Measurements from ENCODE around the gene ZFC3H1.

Gene ZFC3H1

GRCh38 chr12:71607494-71608330 is 55.9 kb downstream of the ZFC3H1 start:
- Histone ChIP-seq H3K9me3 (ENCODE audit: control insufficient read depth in 2 of 2, low read length in 2 of 2) (no peaks in the 10 kb centered on the region), H3K4me3 (ENCODE audit: low read length in 2 of 2) (no peak overlapping the region), H3K36me3 (ENCODE audit: control insufficient read depth in 2 of 2, insufficient read depth in 2 of 2, low read length in 2 of 2) (peaks cover 29 to 46% of the 10 kb centered on the region in 2 donors), H3K27me3 (ENCODE audit: control insufficient read depth in 2 of 2, insufficient read depth in 2 of 2, low read length in 2 of 2) (no peaks in the 10 kb centered on the region), H3K4me1 (ENCODE audit: control insufficient read depth in 2 of 2, insufficient read depth in 2 of 2, low read length in 2 of 2) (no peaks in the 10 kb centered on the region), H3K27ac (ENCODE audit: low read depth in 2 of 2, low read length in 2 of 2) (no peak overlapping the region), H3K9ac (ENCODE audit: low read depth in 1 of 2, low read length in 2 of 2) (no peak overlapping the region)

GRCh38 chr12:71605039-71605438 is 58.6 kb downstream of the ZFC3H1 start:
- H3K36me3 ChIP-seq (ENCODE audit: control insufficient read depth in 2 of 2, insufficient read depth in 2 of 2, low read length in 2 of 2): peaks cover 11 to 25% of the 10 kb centered on the region in 2 donors
- H3K4me3 ChIP-seq (ENCODE audit: low read length in 2 of 2): no peak overlapping the region
- H3K4me1 ChIP-seq (ENCODE audit: control insufficient read depth in 2 of 2, insufficient read depth in 2 of 2, low read length in 2 of 2): no peaks in the 10 kb centered on the region
- H3K9ac ChIP-seq (ENCODE audit: low read depth in 1 of 2, low read length in 2 of 2): no peak overlapping the region
- no peaks in the 10 kb centered on the region for H3K27me3 ChIP-seq (ENCODE audit: control insufficient read depth in 2 of 2, insufficient read depth in 2 of 2, low read length in 2 of 2)
- no peaks in the 10 kb centered on the region for H3K9me3 ChIP-seq (ENCODE audit: control insufficient read depth in 2 of 2, low read length in 2 of 2)
- H3K27ac ChIP-seq (ENCODE audit: low read depth in 2 of 2, low read length in 2 of 2): no peak overlapping the region

GRCh38 chr12:71602761-71603577 is 60.7 kb downstream of the ZFC3H1 start:
- Histone ChIP-seq H3K4me1 (ENCODE audit: control insufficient read depth in 2 of 2, insufficient read depth in 2 of 2, low read length in 2 of 2) (no peaks in the 10 kb centered on the region), H3K9ac (ENCODE audit: low read depth in 1 of 2, low read length in 2 of 2) (no peak overlapping the region), H3K27me3 (ENCODE audit: control insufficient read depth in 2 of 2, insufficient read depth in 2 of 2, low read length in 2 of 2) (no peaks in the 10 kb centered on the region), H3K9me3 (ENCODE audit: control insufficient read depth in 2 of 2, low read length in 2 of 2) (no peaks in the 10 kb centered on the region), H3K36me3 (ENCODE audit: control insufficient read depth in 2 of 2, insufficient read depth in 2 of 2, low read length in 2 of 2) (peaks cover 6 to 11% of the 10 kb centered on the region in 2 donors), H3K4me3 (ENCODE audit: low read length in 2 of 2) (no peak overlapping the region), H3K27ac (ENCODE audit: low read depth in 2 of 2, low read length in 2 of 2) (no peak overlapping the region)

- Histone ChIP-seq H3K36me3 (ENCODE audit: control insufficient read depth in 2 of 2, insufficient read depth in 2 of 2, low read length in 2 of 2) (peaks cover 3% of the 10 kb centered on the region in 2 donors), H3K9ac (ENCODE audit: low read depth in 1 of 2, low read length in 2 of 2) (no peak overlapping the region), H3K4me1 (ENCODE audit: control insufficient read depth in 2 of 2, insufficient read depth in 2 of 2, low read length in 2 of 2) (no peaks in the 10 kb centered on the region), H3K4me3 (ENCODE audit: low read length in 2 of 2) (no peak overlapping the region), H3K9me3 (ENCODE audit: control insufficient read depth in 2 of 2, low read length in 2 of 2) (no peaks in the 10 kb centered on the region), H3K27me3 (ENCODE audit: control insufficient read depth in 2 of 2, insufficient read depth in 2 of 2, low read length in 2 of 2) (no peaks in the 10 kb centered on the region), H3K27ac (ENCODE audit: low read depth in 2 of 2, low read length in 2 of 2) (no peak overlapping the region)
Observed at GRCh38 chr12:71601546-71601945, 62.1 kb downstream of the ZFC3H1 start.

- Histone ChIP-seq H3K9me3 (ENCODE audit: control insufficient read depth in 2 of 2, low read length in 2 of 2) (no peaks in the 10 kb centered on the region), H3K4me1 (ENCODE audit: control insufficient read depth in 2 of 2, insufficient read depth in 2 of 2, low read length in 2 of 2) (no peaks in the 10 kb centered on the region), H3K4me3 (ENCODE audit: low read length in 2 of 2) (no peak overlapping the region), H3K9ac (ENCODE audit: low read depth in 1 of 2, low read length in 2 of 2) (no peak overlapping the region), H3K36me3 (ENCODE audit: control insufficient read depth in 2 of 2, insufficient read depth in 2 of 2, low read length in 2 of 2) (no peaks in the 10 kb centered on the region), H3K27ac (ENCODE audit: low read depth in 2 of 2, low read length in 2 of 2) (no peak overlapping the region), H3K27me3 (ENCODE audit: control insufficient read depth in 2 of 2, insufficient read depth in 2 of 2, low read length in 2 of 2) (no peaks in the 10 kb centered on the region)
Observed at GRCh38 chr12:71599210-71599609, 64.4 kb downstream of the ZFC3H1 start.

GRCh38 chr12:71594214-71594948 is 69.3 kb downstream of the ZFC3H1 start:
- H3K36me3 ChIP-seq (ENCODE audit: control insufficient read depth in 2 of 2, insufficient read depth in 2 of 2, low read length in 2 of 2): no peaks in the 10 kb centered on the region
- H3K27ac ChIP-seq (ENCODE audit: low read depth in 2 of 2, low read length in 2 of 2): no peak overlapping the region
- H3K4me1 ChIP-seq (ENCODE audit: control insufficient read depth in 2 of 2, insufficient read depth in 2 of 2, low read length in 2 of 2): no peaks in the 10 kb centered on the region
- no peak overlapping the region for H3K4me3 ChIP-seq (ENCODE audit: low read length in 2 of 2)
- no peaks in the 10 kb centered on the region for H3K27me3 ChIP-seq (ENCODE audit: control insufficient read depth in 2 of 2, insufficient read depth in 2 of 2, low read length in 2 of 2)
- no peaks in the 10 kb centered on the region for H3K9me3 ChIP-seq (ENCODE audit: control insufficient read depth in 2 of 2, low read length in 2 of 2)
- H3K9ac ChIP-seq (ENCODE audit: low read depth in 1 of 2, low read length in 2 of 2): no peak overlapping the region

- H3K36me3 ChIP-seq (ENCODE audit: control insufficient read depth in 2 of 2, insufficient read depth in 2 of 2, low read length in 2 of 2): no peaks in the 10 kb centered on the region
- no peak overlapping the region for H3K9ac ChIP-seq (ENCODE audit: low read depth in 1 of 2, low read length in 2 of 2)
- H3K4me3 ChIP-seq (ENCODE audit: low read length in 2 of 2): no peak overlapping the region
- H3K27ac ChIP-seq (ENCODE audit: low read depth in 2 of 2, low read length in 2 of 2): no peak overlapping the region
- no peaks in the 10 kb centered on the region for H3K27me3 ChIP-seq (ENCODE audit: control insufficient read depth in 2 of 2, insufficient read depth in 2 of 2, low read length in 2 of 2)
- H3K4me1 ChIP-seq (ENCODE audit: control insufficient read depth in 2 of 2, insufficient read depth in 2 of 2, low read length in 2 of 2): no peaks in the 10 kb centered on the region
- H3K9me3 ChIP-seq (ENCODE audit: control insufficient read depth in 2 of 2, low read length in 2 of 2): no peaks in the 10 kb centered on the region
Observed at GRCh38 chr12:71592841-71593240, 70.8 kb downstream of the ZFC3H1 start.

- Histone ChIP-seq H3K27ac (ENCODE audit: low read depth in 2 of 2, low read length in 2 of 2) (no peak overlapping the region), H3K36me3 (ENCODE audit: control insufficient read depth in 2 of 2, insufficient read depth in 2 of 2, low read length in 2 of 2) (no peaks in the 10 kb centered on the region), H3K4me1 (ENCODE audit: control insufficient read depth in 2 of 2, insufficient read depth in 2 of 2, low read length in 2 of 2) (no peaks in the 10 kb centered on the region), H3K27me3 (ENCODE audit: control insufficient read depth in 2 of 2, insufficient read depth in 2 of 2, low read length in 2 of 2) (no peaks in the 10 kb centered on the region), H3K9ac (ENCODE audit: low read depth in 1 of 2, low read length in 2 of 2) (no peak overlapping the region), H3K9me3 (ENCODE audit: control insufficient read depth in 2 of 2, low read length in 2 of 2) (no peaks in the 10 kb centered on the region), H3K4me3 (ENCODE audit: low read length in 2 of 2) (no peak overlapping the region)
Observed at GRCh38 chr12:71591601-71592000, 72.0 kb downstream of the ZFC3H1 start.

- Histone ChIP-seq H3K36me3 (ENCODE audit: control insufficient read depth in 2 of 2, insufficient read depth in 2 of 2, low read length in 2 of 2) (no peaks in the 10 kb centered on the region), H3K27me3 (ENCODE audit: control insufficient read depth in 2 of 2, insufficient read depth in 2 of 2, low read length in 2 of 2) (no peaks in the 10 kb centered on the region), H3K9ac (ENCODE audit: low read depth in 1 of 2, low read length in 2 of 2) (no peak overlapping the region), H3K9me3 (ENCODE audit: control insufficient read depth in 2 of 2, low read length in 2 of 2) (no peaks in the 10 kb centered on the region), H3K4me1 (ENCODE audit: control insufficient read depth in 2 of 2, insufficient read depth in 2 of 2, low read length in 2 of 2) (no peaks in the 10 kb centered on the region), H3K4me3 (ENCODE audit: low read length in 2 of 2) (no peak overlapping the region), H3K27ac (ENCODE audit: low read depth in 2 of 2, low read length in 2 of 2) (no peak overlapping the region)
Observed at GRCh38 chr12:71589478-71589881, 74.2 kb downstream of the ZFC3H1 start.

- Histone ChIP-seq H3K36me3 (ENCODE audit: control insufficient read depth in 2 of 2, insufficient read depth in 2 of 2, low read length in 2 of 2) (no peaks in the 10 kb centered on the region), H3K4me1 (ENCODE audit: control insufficient read depth in 2 of 2, insufficient read depth in 2 of 2, low read length in 2 of 2) (no peaks in the 10 kb centered on the region), H3K4me3 (ENCODE audit: low read length in 2 of 2) (no peak overlapping the region), H3K9me3 (ENCODE audit: control insufficient read depth in 2 of 2, low read length in 2 of 2) (no peaks in the 10 kb centered on the region), H3K27ac (ENCODE audit: low read depth in 2 of 2, low read length in 2 of 2) (no peak overlapping the region), H3K27me3 (ENCODE audit: control insufficient read depth in 2 of 2, insufficient read depth in 2 of 2, low read length in 2 of 2) (no peaks in the 10 kb centered on the region), H3K9ac (ENCODE audit: low read depth in 1 of 2, low read length in 2 of 2) (no peak overlapping the region)
Observed at GRCh38 chr12:71587012-71587411, 76.6 kb downstream of the ZFC3H1 start.
